GM19023 (cell line): ENCODE data around the gene STX18.
A peak's percentile ranks its signal among the peaks of the same experiment; 100 is the strongest.

Experiments
- ATAC-seq: cut with Tn5 transposase; IDR thresholded peaks from one replicate; pipeline ENCODE4 v1.9.1; 2021; ENCODE audit warnings: mild to moderate bottlenecking, moderate library complexity; ENCODE audit not compliant: unreplicated experiment

STX18 gene

DNA sequence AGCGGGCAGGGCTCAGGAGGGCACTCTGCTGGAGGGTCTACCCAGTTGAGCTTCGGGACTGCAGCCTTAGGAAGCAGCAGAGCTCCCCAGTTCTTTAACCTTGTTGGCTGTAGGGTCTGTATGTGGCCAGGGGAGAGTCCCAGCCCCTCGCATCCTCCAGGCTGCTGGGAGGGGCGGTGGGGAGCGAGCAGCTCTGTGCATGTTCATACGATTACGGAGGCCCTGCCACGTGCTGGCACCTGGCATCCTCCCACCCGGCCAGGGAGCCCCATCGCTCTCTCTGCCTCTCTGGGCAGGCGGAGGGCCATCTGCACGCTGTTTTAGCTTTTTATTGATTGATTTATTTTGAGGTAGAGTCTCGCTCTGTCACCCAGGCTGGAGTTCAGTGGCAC, 133.7 kb downstream of the STX18 start:
- ATAC-seq = no peak

GRCh38 chr4:4407299-4408131, 134.3 kb downstream of the STX18 start:
- ATAC-seq = no peak

- no peak for ATAC-seq
These were observed 135.2 kb downstream of the STX18 start for GRCh38 chr4:4406455-4407298.

GRCh38 chr4:4405358-4405962, 136.4 kb downstream of the STX18 start:
- ATAC-seq = no peak

GRCh38 chr4:4402966-4403365, 138.9 kb downstream of the STX18 start:
- ATAC-seq = no peak

GRCh38 chr4:4401036-4401435, 140.8 kb downstream of the STX18 start:
- ATAC-seq = no peak

GRCh38 chr4:4398430-4398829, 143.4 kb downstream of the STX18 start:
- no peak for ATAC-seq

- no peak for ATAC-seq
These were observed 144.4 kb downstream of the STX18 start for GRCh38 chr4:4397441-4397819.

DNA sequence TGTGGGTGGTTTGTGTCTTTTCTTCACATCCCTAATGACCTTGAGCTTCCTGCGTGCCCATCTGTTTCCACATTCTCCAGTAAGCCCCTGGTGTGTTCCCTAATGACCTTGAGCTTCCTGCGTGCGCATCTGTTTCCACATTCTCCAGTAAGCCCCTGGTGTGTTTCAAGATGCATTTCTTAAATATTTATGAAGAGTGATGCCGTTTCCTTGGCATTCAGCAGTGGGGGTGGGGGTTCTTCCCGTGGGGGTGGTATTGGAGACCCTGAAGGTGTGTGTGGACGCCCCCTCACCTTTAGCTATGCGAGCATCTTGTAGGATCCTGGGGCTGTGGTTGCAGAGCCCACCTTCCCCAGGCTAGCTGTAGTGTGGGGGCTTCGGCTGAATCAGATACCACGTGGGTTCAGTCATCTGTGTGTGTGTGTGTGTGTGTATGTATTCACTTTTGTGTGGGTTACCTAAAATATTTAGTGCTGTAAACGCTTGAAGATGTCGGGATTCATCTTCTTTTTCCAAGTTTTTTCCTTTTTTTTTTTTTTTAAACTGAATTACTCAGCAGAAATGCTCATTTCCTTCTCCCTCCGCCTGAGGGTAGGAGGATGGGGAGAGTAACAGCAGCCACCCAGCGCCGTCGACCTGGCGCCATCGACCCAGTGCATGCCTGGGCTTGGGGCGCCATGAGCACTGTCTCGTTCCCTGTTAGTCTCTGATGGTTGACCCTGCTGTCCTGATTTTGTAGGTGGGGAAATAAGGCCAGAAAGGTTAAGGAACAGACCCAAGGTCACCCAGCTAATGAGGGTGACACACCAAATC, 145.0 kb downstream of the STX18 start:
- no peak for ATAC-seq

- peak; percentile 79 for ATAC-seq
These were observed 145.8 kb downstream of the STX18 start for GRCh38 chr4:4395849-4396627.

GRCh38 chr4:4395371-4395770, 146.5 kb downstream of the STX18 start:
- no peak for ATAC-seq

GRCh38 chr4:4394644-4395043, 147.2 kb downstream of the STX18 start:
- no peak for ATAC-seq

- ATAC-seq = no peak
These were observed 149.2 kb downstream of the STX18 start for GRCh38 chr4:4392501-4393183.

GRCh38 chr4:4391866-4392265, 150.0 kb downstream of the STX18 start:
- ATAC-seq = no peak

GRCh38 chr4:4390515-4391240, 151.2 kb downstream of the STX18 start:
- no peak for ATAC-seq

DNA sequence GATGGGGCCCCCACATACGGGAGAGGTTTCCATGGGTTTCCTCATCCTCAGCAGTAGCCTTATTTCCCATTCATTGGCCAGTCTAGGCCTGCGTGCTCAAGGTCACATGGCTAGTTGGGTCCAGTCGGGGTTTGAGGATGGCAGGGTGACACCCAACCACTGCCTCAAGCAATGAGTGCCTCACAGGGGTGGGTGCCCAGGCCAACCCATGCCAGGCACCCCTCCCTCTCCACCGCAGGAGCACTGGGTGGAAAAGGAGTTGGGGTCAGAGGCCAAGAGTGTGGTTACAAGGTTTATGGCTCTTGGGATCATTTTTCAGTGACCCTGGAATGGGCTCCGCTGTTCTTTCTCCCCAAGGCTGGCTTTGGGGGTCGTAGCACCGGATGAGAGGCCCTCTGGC, 151.8 kb downstream of the STX18 start:
- no peak for ATAC-seq

DNA sequence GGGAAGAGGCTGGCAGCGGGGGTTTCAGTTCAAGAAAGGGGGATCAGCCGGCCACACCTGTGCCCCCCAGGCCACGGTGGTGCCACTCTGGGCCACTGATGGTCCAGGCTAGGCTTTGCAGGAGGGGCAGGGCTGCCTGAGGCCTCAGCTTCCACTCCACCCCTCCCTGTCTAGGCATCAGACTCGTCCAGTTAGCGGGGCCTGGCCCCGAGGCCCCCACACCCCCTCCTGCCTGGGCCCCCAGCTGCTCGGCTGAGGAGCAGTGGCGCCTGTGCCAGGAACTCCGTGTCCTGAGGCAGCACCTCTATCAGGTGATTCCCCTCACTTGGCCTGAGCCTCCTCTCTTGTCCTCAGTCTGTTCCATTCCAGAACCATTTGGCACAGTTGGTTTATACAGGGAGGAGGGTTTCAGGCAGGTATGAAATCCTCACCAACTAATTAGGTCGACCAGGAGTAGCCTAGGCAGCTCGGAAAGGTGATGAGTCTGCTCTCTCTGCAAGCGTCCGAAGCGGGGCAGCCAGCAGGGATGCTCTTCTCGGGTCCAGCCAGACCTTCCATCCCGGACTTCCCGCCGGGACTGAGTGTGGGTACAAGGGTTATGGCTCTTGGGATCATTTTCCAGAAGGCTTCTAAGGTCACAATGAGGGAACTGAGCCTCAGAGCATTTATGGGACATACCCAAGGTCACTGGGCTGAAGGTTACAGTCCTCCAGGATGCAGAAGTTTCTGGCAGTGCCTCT, 152.8 kb downstream of the STX18 start:
- no peak for ATAC-seq

DNA sequence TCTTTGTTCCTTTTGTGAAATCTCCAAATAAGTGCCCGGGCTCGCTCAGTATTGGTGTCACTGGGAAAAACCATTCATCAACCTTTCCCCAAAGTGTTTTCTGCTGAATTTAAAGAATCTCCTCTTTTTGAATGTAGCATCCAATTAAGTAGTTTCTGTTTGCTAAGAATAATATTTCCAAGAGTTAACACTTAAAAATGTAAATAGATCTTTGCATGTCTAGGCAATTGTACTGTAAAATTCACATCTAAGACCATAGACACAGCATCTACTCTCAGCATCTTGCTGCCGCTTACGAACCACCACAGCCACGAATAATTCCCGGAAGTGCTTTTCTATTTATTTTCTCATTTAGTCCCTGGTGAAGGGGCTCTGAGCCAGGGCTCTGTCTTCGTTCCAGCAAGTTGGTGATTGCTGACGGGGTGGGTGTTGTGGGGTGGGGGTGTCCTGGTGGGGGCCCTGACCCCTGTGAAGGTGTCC, 153.5 kb downstream of the STX18 start:
- ATAC-seq = no peak
